ENCODE measurements around the gene ATP10A.

Gene ATP10A

DNA sequence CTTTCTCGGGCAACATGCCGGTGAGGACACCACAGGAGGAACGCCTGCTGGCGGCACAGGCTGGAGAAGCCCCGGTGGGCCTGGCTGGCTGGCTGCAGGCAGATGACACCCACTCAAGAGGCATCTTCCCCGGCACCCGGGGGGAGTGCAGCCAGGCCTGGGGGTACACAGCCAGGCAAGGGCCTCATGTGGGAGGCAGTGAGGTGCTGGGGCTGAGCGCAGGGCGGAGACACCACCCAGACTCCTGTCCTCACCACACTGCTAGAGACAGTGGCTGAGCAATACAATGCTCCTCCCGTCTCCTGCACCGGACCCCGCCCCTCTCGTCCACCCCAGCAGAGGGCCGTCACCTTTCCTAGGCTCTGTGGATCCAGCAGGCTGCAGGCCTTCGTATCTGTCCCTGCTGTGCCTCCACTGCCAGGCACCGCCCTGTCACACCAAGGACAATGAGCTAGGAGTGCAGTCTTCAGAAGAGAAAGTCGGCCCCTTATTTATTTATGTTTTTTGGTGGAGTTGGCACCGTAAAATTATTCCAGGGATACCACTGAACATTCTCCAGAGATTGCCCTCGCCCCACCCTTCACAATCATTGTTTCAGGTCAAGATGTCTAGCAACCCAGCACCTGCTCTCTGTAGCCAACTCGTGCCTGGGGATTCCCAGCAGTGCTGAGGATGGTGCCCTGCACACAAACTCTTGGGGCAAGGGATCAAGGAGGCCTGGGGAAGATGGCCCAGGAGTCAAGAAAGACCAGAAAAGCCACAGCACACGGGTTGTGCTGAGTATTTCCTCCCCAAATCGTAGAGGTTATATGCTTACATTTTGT is 129.1 kb downstream of the ATP10A start:
- TF ChIP-seq, protein P1, sequence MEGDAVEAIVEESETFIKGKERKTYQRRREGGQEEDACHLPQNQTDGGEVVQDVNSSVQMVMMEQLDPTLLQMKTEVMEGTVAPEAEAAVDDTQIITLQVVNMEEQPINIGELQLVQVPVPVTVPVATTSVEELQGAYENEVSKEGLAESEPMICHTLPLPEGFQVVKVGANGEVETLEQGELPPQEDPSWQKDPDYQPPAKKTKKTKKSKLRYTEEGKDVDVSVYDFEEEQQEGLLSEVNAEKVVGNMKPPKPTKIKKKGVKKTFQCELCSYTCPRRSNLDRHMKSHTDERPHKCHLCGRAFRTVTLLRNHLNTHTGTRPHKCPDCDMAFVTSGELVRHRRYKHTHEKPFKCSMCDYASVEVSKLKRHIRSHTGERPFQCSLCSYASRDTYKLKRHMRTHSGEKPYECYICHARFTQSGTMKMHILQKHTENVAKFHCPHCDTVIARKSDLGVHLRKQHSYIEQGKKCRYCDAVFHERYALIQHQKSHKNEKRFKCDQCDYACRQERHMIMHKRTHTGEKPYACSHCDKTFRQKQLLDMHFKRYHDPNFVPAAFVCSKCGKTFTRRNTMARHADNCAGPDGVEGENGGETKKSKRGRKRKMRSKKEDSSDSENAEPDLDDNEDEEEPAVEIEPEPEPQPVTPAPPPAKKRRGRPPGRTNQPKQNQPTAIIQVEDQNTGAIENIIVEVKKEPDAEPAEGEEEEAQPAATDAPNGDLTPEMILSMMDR (IDR thresholded peaks at IDR 0.05; ENCODE audit: low read depth, low read length, missing control alignments): no peak

DNA sequence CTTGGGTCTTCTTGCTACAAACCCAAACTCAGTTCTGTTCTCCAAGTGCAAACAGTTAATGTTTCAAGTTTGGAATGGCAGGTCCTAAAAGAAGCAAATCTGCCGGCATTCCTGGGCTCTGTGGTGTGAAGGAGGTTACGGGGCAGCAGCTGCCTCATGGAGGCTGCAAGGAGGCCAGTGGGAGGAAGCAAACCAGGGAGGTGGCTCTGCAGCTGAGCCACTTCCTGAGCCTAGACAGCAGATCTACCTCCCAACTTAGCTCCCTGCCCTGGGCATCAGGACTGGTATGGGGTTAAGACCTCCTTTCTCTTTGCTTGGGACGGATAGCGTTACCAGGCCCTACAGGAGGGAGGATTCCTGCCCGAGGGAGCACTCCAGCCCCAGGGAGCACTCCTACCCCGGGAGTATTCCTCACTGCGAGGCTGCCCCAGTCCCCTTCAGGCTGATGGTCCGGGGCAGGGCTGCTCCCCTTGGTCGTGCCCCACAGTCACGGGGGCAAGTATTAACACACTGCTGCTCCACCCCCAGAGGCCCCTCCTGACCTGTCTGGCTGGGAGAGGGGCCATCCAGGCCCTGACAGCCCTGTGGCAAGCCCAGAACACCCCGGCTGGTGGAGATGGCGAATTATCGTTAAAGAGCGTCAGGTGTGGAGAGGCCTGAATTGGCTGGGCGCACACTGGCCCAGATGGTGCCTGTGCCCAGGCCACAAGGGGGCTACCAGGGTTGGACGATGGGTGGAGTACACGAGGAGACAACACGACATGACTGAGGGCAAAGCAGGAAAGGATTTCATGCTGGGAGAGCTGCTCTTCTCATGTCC is 129.9 kb downstream of the ATP10A start:
- Histone ChIP-seq H3K27me3 (replicated peaks) (no peaks in the 10 kb centered on the region), H3K27ac (no peak overlapping the region), H3K36me3 (replicated peaks) (no peaks in the 10 kb centered on the region), H3K4me3 (ENCODE audit: low read depth, low read length) (no peak overlapping the region)
- DNase-seq: no peak
- TF ChIP-seq, protein P1 (IDR thresholded peaks at IDR 0.05; ENCODE audit: low read depth, low read length, missing control alignments): no peak
- in situ Hi-C loops (cut with HindIII; ENCODE audit: low pct_ligation_motif_present, low sequenced_read_pairs): no loop called here

More for the DNA sequence above, 129.1 kb downstream of the ATP10A start:
- Histone ChIP-seq H3K27me3 (replicated peaks) (no peaks in the 10 kb centered on the region), H3K4me3 (ENCODE audit: low read depth, low read length) (no peak overlapping the region), H3K36me3 (replicated peaks) (no peaks in the 10 kb centered on the region), H3K27ac (no peak overlapping the region)
- no peak for DNase-seq
- in situ Hi-C loops (cut with HindIII; ENCODE audit: low pct_ligation_motif_present, low sequenced_read_pairs): no loop called here

DNA sequence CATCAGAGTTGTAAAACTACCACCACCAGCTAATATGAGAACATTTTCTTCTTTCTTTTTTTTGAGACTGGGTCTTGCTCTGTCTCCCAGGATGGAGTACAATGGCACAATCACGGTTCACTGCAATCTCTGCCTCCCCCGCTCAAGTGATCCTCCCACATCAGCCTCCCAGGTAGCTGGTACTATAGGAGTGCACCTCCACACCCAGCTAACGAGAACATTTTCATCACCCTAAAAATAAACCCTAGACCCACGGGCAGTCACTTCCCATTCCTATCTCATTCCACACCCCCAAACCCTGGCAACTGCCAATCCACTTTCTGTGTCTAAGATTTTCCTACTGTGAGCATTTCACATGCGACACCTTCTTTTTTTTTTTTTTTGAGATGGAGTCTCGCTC is 130.9 kb downstream of the ATP10A start:
- in situ Hi-C loops (cut with HindIII; ENCODE audit: low pct_ligation_motif_present, low sequenced_read_pairs): no loop called here
- Histone ChIP-seq H3K36me3 (replicated peaks) (no peaks in the 10 kb centered on the region), H3K27me3 (replicated peaks) (no peaks in the 10 kb centered on the region), H3K27ac (no peak overlapping the region), H3K4me3 (ENCODE audit: low read depth, low read length) (no peak overlapping the region)
- TF ChIP-seq, protein P1 (IDR thresholded peaks at IDR 0.05; ENCODE audit: low read depth, low read length, missing control alignments): no peak
- no peak for DNase-seq

DNA sequence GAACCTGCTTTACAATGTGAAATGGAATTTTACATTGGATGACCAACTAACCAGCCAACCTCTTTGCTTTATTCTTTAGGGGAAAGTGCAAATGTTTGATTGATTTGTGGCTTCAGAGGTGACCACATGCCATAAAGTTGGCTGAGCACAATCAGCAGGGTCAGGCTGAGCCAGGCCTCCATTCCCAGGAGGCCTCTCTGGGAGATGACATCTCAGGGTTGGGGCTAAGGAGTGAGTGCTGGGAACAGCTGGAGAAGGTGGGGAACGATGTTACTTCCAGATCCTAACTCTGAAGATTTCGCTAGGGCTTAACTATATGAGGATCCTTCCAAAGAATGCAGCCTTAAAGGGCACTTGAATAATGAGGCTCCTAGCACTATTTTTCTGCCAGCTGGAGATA is 131.7 kb downstream of the ATP10A start:
- in situ Hi-C loops (cut with HindIII; ENCODE audit: low pct_ligation_motif_present, low sequenced_read_pairs): no loop called here
- TF ChIP-seq, protein P1 (IDR thresholded peaks at IDR 0.05; ENCODE audit: low read depth, low read length, missing control alignments): no peak
- Histone ChIP-seq H3K36me3 (replicated peaks) (no peaks in the 10 kb centered on the region), H3K27me3 (replicated peaks) (no peaks in the 10 kb centered on the region), H3K27ac (no peak overlapping the region), H3K4me3 (ENCODE audit: low read depth, low read length) (no peak overlapping the region)
- no peak for DNase-seq

DNA sequence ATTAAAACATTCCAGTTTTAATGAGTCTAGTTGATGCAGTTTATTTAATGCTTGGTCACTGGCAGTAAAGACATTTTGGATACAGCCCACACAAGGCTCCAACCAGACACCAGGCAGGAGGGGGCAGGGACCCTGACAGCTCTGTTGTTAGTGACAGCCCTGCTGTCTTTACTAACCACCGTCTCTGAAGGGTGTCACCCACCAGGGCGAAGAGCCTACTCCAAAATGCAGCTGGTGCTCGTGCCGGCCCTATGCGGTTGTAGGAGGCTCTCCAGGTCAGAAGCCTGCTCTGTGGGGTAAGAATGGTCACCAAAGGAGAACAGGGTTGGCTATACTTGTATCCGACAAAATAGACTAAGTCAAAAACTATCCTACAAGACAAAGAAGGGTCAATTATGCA is 132.2 kb downstream of the ATP10A start:
- no peak overlapping the region for H3K4me3 ChIP-seq (ENCODE audit: low read depth, low read length)
- TF ChIP-seq, protein P1 (IDR thresholded peaks at IDR 0.05; ENCODE audit: low read depth, low read length, missing control alignments): no peak
- in situ Hi-C loops (cut with HindIII; ENCODE audit: low pct_ligation_motif_present, low sequenced_read_pairs): no loop called here
- no peak for DNase-seq
- no peak overlapping the region for H3K27ac ChIP-seq
- no peaks in the 10 kb centered on the region for H3K27me3 ChIP-seq (replicated peaks)
- H3K36me3 ChIP-seq (replicated peaks): no peaks in the 10 kb centered on the region

Measured in brain microvascular endothelial cell (primary cell).